A549 (cell line): ENCODE measurements around the gene GLIS1.

Experiments used
- BHLHE40 ChIP-seq: IDR thresholded peaks from 2 replicates; pipeline ENCODE4 v1.6.1; 2012; ENCODE audit warnings: low read depth, low read length, inconsistent platforms
- CTCF ChIP-seq: fragments of >200 bp; sonication (Bioruptor Twin); formaldehyde crosslinking; IDR thresholded peaks from 3 replicates; pipeline ENCODE4 v1.5.1; 2016
- EP300 ChIP-seq, 2 experiments: fragments of >200 bp; sonication (Bioruptor Twin); formaldehyde crosslinking; IDR thresholded peaks; 2 replicates in 1 of 2; 3 replicates in 1 of 2; pipeline ENCODE4 v1.6.1; 2016 to 2017
- POLR2A ChIP-seq: IDR thresholded peaks from 2 replicates; pipeline ENCODE4 v1.6.1; 2012; ENCODE audit warnings: mild to moderate bottlenecking, low read length

GRCh38 chr1:53593758-53594380, 145.1 kb downstream of the GLIS1 start:
- no peak for TF ChIP-seq BHLHE40
- no peak for TF ChIP-seq POLR2A
- no peak for TF ChIP-seq EP300 (IDR thresholded peaks at IDR 0.05)
- TF ChIP-seq CTCF, result 0 out of 3 replicates have a peak, but pooled peaks have one; percentile 17
